Measurements from ENCODE around the gene CCDC117. TPM values are rescaled to one million over a fixed set of nuclear protein-coding genes. Genes with fewer than 3 reads are reported as not detected.

The CCDC117 gene
- total RNA-seq, 6 donors from 2014 or later, result 13.2 to 32.5 (median 20.8) TPM

DNA sequence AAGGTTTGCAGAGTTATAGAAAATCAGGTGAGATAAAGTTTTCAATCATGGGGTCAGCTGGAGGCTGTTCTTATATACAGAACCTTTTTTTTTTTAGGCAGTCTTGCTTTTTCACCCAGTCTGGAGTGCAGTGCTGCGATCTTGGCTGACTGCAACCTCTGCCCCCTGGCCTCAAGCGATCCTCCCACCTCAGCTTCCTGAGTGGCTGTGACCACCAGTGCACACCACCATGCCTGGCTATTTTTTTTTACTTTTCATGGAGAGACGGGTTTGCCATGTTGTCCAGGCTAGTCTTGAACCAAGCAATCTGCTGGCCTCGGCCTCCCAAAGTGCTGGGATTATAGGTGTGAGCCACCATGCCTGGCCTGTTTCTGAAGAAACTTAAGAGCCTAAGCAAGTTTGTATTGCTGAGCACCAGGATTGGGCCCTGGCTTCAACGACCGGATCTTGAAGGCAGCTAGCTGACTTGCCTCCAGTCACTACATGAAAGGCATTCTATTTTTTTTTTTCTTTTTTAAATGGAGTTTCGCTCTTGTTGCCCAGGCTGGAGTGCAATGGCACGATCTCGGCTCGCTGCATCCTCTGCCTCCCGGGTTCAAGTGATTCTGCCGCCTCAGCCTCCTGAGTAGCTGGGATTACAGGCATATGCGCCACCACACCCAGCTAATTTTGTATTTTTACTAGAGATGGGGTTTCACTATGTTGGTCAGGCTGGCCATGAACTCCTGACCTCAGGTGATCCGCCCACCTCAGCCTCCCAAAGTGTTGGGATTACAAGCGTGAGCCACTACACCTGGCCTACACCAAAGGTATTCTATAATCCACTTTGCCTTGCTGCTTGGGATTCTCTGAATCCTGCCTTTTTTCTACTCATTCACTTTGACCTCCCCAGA is 20.2 kb downstream of the CCDC117 start:
- Histone ChIP-seq H3K4me3 (no peak overlapping the region), H3K9me3 (no peaks in the 10 kb centered on the region), H3K4me1 (peaks cover 27 to 48% (median 42%) of the 10 kb centered on the region in 4 donors), H3K27me3 (no peaks in the 10 kb centered on the region), H3K36me3 (peaks cover 36 to 83% (median 45%) of the 10 kb centered on the region in 4 donors), H3K27ac (peak overlapping the region in 1 of 4 donors; percentile 13)
- no peak for ATAC-seq (ENCODE audit: low FRiP score in 2 of 2)
- TF ChIP-seq POLR2AphosphoS5 (IDR thresholded peaks at IDR 0.05) (no peak), POLR2A (IDR thresholded peaks at IDR 0.05) (no peak), EP300 (IDR thresholded peaks at IDR 0.05) (no peak)
- TF ChIP-seq, protein P1, sequence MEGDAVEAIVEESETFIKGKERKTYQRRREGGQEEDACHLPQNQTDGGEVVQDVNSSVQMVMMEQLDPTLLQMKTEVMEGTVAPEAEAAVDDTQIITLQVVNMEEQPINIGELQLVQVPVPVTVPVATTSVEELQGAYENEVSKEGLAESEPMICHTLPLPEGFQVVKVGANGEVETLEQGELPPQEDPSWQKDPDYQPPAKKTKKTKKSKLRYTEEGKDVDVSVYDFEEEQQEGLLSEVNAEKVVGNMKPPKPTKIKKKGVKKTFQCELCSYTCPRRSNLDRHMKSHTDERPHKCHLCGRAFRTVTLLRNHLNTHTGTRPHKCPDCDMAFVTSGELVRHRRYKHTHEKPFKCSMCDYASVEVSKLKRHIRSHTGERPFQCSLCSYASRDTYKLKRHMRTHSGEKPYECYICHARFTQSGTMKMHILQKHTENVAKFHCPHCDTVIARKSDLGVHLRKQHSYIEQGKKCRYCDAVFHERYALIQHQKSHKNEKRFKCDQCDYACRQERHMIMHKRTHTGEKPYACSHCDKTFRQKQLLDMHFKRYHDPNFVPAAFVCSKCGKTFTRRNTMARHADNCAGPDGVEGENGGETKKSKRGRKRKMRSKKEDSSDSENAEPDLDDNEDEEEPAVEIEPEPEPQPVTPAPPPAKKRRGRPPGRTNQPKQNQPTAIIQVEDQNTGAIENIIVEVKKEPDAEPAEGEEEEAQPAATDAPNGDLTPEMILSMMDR (IDR thresholded peaks at IDR 0.05), result no peak
- WGBS, 2 donors, result 81 to 85% methylated on average over 15 of the region's 15 CpGs
- DNase-seq, result no peak

DNA sequence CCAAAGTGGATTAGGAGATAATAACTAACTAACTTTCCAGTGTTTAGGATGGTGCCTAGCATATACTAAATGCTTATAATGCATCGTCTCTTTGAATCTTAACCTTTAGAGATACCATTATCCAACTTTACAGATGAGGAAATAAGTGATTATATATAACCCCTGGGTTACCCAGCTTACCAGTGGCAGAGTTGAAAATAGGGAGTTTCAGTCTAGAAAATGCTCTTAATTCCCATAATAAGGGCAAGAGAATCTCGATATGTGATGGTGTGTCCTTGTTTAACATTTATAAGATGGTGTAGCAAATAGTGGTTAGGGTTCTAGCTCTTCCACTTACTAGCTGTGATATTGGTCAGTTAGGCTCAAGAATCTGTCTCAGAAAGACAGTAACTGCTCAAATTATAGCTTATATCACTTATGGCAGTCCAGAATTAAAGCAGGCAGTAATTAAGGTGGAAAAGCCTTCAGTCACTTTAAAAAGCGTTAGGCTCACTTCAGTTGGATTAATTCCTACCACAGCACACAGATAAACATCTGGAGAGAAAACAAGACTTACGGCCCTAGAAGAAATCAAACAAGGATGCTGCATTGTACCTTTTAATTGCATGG is 21.6 kb downstream of the CCDC117 start:
- Histone ChIP-seq H3K4me3 (no peak overlapping the region), H3K36me3 (peaks cover 38 to 85% (median 49%) of the 10 kb centered on the region in 4 donors), H3K27me3 (no peaks in the 10 kb centered on the region), H3K4me1 (peaks cover 40 to 61% (median 51%) of the 10 kb centered on the region in 4 donors), H3K9me3 (no peaks in the 10 kb centered on the region), H3K27ac (no peak overlapping the region)
- DNase-seq (no peak), ATAC-seq (ENCODE audit: low FRiP score in 2 of 2) (no peak)
- TF ChIP-seq POLR2A (IDR thresholded peaks at IDR 0.05), result peak in 1 of 4 donors; percentile 26
- no peak for TF ChIP-seq EP300 (IDR thresholded peaks at IDR 0.05)
- 70 to 78% methylated on average over 4 of the region's 4 CpGs for WGBS, 2 donors

DNA sequence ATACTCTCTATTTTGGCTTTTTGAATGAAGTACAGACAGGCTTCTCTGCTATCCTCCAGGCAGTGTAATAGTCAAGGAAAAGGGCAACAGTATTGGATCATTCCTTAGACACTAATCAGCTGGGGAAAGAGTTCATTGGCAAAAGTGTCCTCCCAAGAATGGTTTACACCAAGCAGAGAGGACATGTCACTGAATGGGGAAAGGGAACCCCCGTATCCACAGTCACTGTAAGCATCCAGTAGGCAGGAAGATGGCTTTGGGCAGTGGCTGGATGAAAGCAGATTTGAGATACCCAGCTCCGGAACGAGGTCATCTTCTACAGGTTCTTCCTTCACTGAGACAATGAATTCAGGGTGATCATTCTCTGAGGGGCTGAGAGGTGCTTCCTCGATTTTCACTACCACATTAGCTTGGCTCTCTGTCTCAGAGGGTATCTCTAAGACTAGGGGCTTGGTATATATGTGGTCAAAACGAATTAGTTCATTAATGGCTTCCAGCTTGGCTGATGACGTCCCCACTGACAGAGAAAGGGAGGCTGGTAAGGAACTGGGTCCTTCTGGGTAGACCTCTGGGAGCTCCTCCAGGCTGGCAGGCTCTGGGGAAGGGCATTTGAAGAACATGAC is 22.7 kb downstream of the CCDC117 start:
- Histone ChIP-seq H3K4me3 (no peak overlapping the region), H3K36me3 (peaks cover 38 to 74% (median 46%) of the 10 kb centered on the region in 4 donors), H3K9me3 (no peaks in the 10 kb centered on the region), H3K27ac (peak overlapping the region in 2 of 4 donors; percentile 51 to 98), H3K4me1 (peaks cover 42 to 61% (median 51%) of the 10 kb centered on the region in 4 donors), H3K27me3 (no peaks in the 10 kb centered on the region)
- no peak for ATAC-seq (ENCODE audit: low FRiP score in 2 of 2)
- TF ChIP-seq EP300 (IDR thresholded peaks at IDR 0.05) (no peak), POLR2A (IDR thresholded peaks at IDR 0.05) (no peak), POLR2AphosphoS5 (IDR thresholded peaks at IDR 0.05) (no peak)
- TF ChIP-seq, protein P1 (IDR thresholded peaks at IDR 0.05), result no peak
- WGBS, 2 donors, result 74 to 83% methylated on average over 6 of the region's 6 CpGs
- no peak for DNase-seq

DNA sequence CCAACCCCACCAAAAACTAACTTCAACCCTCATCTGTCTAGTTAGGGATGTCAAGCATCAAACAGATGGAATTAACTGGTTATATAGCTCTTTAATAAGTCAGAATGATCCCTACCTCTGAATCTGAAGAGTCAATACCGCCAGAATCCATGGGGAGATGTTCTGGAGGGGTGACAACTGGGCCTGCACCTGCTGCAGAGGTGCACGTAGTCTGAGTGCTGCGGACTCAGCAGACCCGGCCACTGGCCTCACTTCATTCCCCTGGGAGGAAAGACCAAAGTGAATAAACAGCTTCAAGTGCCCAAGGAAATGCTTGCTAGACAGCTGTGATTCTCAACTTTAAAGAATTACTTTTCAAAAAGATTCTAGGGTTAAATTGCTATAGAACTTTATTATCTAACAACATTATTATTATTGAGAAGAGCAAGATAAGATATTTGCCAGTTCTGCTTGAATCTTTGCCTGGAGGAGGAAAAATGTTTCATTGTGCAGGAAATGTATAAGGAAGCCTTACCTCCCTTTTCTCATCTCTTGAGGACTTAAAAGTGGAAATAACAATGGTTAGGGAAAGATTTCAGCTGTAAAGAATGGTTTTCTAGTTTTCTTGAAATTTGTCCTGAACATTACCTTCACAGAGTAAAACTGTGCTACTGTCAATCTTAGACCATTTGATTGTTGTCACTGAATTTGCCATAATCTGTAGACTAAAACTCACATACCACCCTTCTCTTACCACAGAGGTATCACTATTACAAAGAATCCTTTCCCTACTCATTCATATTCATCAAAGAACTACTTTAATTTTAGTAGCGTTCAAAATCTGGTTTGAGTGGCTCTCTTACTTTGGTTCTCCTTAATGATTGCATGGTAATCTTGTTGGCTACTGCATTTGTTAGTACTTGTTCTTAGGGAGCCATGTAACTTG is 23.7 kb downstream of the CCDC117 start:
- 67 to 68% methylated on average over 5 of the region's 5 CpGs for WGBS, 2 donors
- no peak for TF ChIP-seq POLR2A (IDR thresholded peaks at IDR 0.05)
- TF ChIP-seq EP300 (IDR thresholded peaks at IDR 0.05), result no peak
- TF ChIP-seq, protein P1 (IDR thresholded peaks at IDR 0.05), result no peak
- no peak for TF ChIP-seq POLR2AphosphoS5 (IDR thresholded peaks at IDR 0.05)
- DNase-seq (no peak), ATAC-seq (ENCODE audit: low FRiP score in 2 of 2) (no peak)
- Histone ChIP-seq H3K4me3 (peak overlapping the region in 1 of 4 donors; percentile 74), H3K4me1 (peaks cover 44 to 60% (median 51%) of the 10 kb centered on the region in 4 donors), H3K27me3 (no peaks in the 10 kb centered on the region), H3K9me3 (no peaks in the 10 kb centered on the region), H3K36me3 (peaks cover 37 to 73% (median 46%) of the 10 kb centered on the region in 4 donors), H3K27ac (peak overlapping the region in 3 of 4 donors; percentile 8 to 98 (median 25))
